ENCODE measurements around the gene CIB2. TPM values are rescaled to one million over a fixed set of nuclear protein-coding genes. Genes with fewer than 3 reads are reported as not detected.

Gene CIB2
- total and polyA plus RNA-seq, 2 experiments from 2014 or later, result 59.5 to 64.4 TPM

DNA sequence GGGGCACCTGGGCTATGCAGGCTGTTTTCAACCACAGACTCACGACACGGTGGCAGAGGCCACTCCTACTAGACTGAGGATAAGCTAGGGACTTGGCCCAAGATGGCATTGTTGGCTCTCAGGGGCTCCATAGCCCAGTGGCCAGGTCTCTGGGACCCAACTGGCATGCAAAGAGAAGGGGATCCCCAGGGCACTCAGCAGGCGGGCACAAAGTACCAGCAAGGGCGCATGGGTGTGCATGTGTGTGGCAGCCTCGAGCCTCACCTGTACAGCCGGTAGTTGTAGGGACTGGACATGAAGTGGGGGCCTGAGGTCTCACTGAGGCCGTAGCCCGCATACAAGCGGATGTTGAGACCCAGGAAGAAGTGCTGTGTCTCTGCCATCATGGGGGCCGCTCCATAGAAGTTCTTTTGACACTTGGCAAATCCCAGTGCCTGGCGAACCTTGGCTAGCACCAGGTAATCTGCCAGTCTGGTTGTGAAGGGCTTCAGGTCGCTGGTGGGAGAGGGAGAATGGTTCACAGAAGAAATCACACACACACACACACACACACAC, 48.1 kb upstream of the CIB2 start:
- no peaks in the 10 kb centered on the region for H3K9me3 Mint-ChIP-seq
- H3K79me2 ChIP-seq (replicated peaks; ENCODE audit: insufficient read depth), result no peaks in the 10 kb centered on the region
- H2AFZ ChIP-seq, result no peak overlapping the region
- no peaks in the 10 kb centered on the region for H3K27me3 ChIP-seq (ENCODE audit: insufficient read depth)
- no peak overlapping the region for H3K27ac ChIP-seq (ENCODE audit: low read depth)
- no peaks in the 10 kb centered on the region for H3K4me1 ChIP-seq (ENCODE audit: insufficient read depth)
- no peak overlapping the region for H3K4me3 Mint-ChIP-seq
- DNase-seq (ENCODE audit: low spot score) (no peak), ATAC-seq (no peak)
- H3K4me2 ChIP-seq, result no peak overlapping the region
- H3K27me3 Mint-ChIP-seq (ENCODE audit: insufficient read depth, low read depth, poor library complexity), result peaks cover 2% of the 10 kb centered on the region
- no peak overlapping the region for H3K27ac Mint-ChIP-seq
- no peaks in the 10 kb centered on the region for H3K36me3 ChIP-seq (ENCODE audit: insufficient read depth)
- H3K4me3 ChIP-seq, result no peak overlapping the region
- H4K20me1 ChIP-seq (replicated peaks; ENCODE audit: insufficient read depth), result peaks cover 3% of the 10 kb centered on the region; the same call in 1 of the 2 replicates
- H3K36me3 Mint-ChIP-seq (ENCODE audit: low read depth), result no peaks in the 10 kb centered on the region; the same call in 2 of the 3 replicates
- H3K9me2 ChIP-seq (ENCODE audit: insufficient read depth), result no peaks in the 10 kb centered on the region
- H3F3A ChIP-seq (replicated peaks; ENCODE audit: low read depth), result no peaks in the 10 kb centered on the region
- TF ChIP-seq JUNB (IDR thresholded peaks at IDR 0.05; ENCODE audit: unreplicated experiment) (no peak), EZH2phosphoT487 (IDR thresholded peaks at IDR 0.05; ENCODE audit: unreplicated experiment) (no peak), CREB1 (CRISPR knock-in tag; IDR thresholded peaks at IDR 0.05; ENCODE audit: low read depth) (no peak), EZH2 (IDR thresholded peaks at IDR 0.05; ENCODE audit: low read depth, unreplicated experiment) (no peak), STAT1 (IDR thresholded peaks at IDR 0.05; ENCODE audit: unreplicated experiment) (no peak), POLR2AphosphoS5 (IDR thresholded peaks at IDR 0.05; ENCODE audit: low read depth) (no peak), ZNF114 (CRISPR knock-in tag; IDR thresholded peaks at IDR 0.05) (no peak), ZNF331 (CRISPR knock-in tag; IDR thresholded peaks at IDR 0.05; ENCODE audit: low read depth) (no peak), NANOG (IDR thresholded peaks at IDR 0.05; ENCODE audit: borderline replicate concordance) (no peak)
- TF ChIP-seq, protein P1, sequence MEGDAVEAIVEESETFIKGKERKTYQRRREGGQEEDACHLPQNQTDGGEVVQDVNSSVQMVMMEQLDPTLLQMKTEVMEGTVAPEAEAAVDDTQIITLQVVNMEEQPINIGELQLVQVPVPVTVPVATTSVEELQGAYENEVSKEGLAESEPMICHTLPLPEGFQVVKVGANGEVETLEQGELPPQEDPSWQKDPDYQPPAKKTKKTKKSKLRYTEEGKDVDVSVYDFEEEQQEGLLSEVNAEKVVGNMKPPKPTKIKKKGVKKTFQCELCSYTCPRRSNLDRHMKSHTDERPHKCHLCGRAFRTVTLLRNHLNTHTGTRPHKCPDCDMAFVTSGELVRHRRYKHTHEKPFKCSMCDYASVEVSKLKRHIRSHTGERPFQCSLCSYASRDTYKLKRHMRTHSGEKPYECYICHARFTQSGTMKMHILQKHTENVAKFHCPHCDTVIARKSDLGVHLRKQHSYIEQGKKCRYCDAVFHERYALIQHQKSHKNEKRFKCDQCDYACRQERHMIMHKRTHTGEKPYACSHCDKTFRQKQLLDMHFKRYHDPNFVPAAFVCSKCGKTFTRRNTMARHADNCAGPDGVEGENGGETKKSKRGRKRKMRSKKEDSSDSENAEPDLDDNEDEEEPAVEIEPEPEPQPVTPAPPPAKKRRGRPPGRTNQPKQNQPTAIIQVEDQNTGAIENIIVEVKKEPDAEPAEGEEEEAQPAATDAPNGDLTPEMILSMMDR (conservative IDR thresholded peaks at IDR 0.05; ENCODE audit: low read depth in 2 of 2), result no peak
- TF ChIP-seq, protein P2, sequence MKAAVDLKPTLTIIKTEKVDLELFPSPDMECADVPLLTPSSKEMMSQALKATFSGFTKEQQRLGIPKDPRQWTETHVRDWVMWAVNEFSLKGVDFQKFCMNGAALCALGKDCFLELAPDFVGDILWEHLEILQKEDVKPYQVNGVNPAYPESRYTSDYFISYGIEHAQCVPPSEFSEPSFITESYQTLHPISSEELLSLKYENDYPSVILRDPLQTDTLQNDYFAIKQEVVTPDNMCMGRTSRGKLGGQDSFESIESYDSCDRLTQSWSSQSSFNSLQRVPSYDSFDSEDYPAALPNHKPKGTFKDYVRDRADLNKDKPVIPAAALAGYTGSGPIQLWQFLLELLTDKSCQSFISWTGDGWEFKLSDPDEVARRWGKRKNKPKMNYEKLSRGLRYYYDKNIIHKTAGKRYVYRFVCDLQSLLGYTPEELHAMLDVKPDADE (IDR thresholded peaks at IDR 0.05), result no peak
- TF ChIP-seq, protein P3, sequence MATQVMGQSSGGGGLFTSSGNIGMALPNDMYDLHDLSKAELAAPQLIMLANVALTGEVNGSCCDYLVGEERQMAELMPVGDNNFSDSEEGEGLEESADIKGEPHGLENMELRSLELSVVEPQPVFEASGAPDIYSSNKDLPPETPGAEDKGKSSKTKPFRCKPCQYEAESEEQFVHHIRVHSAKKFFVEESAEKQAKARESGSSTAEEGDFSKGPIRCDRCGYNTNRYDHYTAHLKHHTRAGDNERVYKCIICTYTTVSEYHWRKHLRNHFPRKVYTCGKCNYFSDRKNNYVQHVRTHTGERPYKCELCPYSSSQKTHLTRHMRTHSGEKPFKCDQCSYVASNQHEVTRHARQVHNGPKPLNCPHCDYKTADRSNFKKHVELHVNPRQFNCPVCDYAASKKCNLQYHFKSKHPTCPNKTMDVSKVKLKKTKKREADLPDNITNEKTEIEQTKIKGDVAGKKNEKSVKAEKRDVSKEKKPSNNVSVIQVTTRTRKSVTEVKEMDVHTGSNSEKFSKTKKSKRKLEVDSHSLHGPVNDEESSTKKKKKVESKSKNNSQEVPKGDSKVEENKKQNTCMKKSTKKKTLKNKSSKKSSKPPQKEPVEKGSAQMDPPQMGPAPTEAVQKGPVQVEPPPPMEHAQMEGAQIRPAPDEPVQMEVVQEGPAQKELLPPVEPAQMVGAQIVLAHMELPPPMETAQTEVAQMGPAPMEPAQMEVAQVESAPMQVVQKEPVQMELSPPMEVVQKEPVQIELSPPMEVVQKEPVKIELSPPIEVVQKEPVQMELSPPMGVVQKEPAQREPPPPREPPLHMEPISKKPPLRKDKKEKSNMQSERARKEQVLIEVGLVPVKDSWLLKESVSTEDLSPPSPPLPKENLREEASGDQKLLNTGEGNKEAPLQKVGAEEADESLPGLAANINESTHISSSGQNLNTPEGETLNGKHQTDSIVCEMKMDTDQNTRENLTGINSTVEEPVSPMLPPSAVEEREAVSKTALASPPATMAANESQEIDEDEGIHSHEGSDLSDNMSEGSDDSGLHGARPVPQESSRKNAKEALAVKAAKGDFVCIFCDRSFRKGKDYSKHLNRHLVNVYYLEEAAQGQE (IDR thresholded peaks at IDR 0.05; ENCODE audit: unreplicated experiment), result no peak
- TF ChIP-seq, protein P4, sequence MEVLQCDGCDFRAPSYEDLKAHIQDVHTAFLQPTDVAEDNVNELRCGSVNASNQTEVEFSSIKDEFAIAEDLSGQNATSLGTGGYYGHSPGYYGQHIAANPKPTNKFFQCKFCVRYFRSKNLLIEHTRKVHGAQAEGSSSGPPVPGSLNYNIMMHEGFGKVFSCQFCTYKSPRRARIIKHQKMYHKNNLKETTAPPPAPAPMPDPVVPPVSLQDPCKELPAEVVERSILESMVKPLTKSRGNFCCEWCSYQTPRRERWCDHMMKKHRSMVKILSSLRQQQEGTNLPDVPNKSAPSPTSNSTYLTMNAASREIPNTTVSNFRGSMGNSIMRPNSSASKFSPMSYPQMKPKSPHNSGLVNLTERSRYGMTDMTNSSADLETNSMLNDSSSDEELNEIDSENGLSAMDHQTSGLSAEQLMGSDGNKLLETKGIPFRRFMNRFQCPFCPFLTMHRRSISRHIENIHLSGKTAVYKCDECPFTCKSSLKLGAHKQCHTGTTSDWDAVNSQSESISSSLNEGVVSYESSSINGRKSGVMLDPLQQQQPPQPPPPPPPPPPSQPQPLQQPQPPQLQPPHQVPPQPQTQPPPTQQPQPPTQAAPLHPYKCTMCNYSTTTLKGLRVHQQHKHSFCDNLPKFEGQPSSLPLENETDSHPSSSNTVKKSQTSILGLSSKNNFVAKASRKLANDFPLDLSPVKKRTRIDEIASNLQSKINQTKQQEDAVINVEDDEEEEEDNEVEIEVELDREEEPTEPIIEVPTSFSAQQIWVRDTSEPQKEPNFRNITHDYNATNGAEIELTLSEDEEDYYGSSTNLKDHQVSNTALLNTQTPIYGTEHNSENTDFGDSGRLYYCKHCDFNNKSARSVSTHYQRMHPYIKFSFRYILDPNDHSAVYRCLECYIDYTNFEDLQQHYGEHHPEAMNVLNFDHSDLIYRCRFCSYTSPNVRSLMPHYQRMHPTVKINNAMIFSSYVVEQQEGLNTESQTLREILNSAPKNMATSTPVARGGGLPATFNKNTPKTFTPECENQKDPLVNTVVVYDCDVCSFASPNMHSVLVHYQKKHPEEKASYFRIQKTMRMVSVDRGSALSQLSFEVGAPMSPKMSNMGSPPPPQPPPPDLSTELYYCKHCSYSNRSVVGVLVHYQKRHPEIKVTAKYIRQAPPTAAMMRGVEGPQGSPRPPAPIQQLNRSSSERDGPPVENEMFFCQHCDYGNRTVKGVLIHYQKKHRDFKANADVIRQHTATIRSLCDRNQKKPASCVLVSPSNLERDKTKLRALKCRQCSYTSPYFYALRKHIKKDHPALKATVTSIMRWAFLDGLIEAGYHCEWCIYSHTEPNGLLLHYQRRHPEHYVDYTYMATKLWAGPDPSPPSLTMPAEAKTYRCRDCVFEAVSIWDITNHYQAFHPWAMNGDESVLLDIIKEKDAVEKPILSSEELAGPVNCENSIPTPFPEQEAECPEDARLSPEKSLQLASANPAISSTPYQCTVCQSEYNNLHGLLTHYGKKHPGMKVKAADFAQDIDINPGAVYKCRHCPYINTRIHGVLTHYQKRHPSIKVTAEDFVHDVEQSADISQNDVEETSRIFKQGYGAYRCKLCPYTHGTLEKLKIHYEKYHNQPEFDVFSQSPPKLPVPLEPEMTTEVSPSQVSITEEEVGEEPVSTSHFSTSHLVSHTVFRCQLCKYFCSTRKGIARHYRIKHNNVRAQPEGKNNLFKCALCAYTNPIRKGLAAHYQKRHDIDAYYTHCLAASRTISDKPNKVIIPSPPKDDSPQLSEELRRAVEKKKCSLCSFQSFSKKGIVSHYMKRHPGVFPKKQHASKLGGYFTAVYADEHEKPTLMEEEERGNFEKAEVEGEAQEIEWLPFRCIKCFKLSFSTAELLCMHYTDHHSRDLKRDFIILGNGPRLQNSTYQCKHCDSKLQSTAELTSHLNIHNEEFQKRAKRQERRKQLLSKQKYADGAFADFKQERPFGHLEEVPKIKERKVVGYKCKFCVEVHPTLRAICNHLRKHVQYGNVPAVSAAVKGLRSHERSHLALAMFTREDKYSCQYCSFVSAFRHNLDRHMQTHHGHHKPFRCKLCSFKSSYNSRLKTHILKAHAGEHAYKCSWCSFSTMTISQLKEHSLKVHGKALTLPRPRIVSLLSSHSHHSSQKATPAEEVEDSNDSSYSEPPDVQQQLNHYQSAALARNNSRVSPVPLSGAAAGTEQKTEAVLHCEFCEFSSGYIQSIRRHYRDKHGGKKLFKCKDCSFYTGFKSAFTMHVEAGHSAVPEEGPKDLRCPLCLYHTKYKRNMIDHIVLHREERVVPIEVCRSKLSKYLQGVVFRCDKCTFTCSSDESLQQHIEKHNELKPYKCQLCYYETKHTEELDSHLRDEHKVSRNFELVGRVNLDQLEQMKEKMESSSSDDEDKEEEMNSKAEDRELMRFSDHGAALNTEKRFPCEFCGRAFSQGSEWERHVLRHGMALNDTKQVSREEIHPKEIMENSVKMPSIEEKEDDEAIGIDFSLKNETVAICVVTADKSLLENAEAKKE (CRISPR knock-in tag; IDR thresholded peaks at IDR 0.05), result no peak
- peaks cover 4% of the 10 kb centered on the region; the same call in 2 of the 3 replicates for H3K4me1 Mint-ChIP-seq

Data from GM23338 (cell line).